K562 (cell line): Measurements from ENCODE around the gene ADORA2A. TPM values are rescaled to one million over a fixed set of nuclear protein-coding genes. Genes with fewer than 3 reads are reported as not detected.

ENCODE experiments used
- ATAC-seq: fragments of 200-7000 bp; cut with Tn5 transposase; 3 replicates; pipeline ENCODE4 v1.9.1; 2020; ENCODE audit warnings: moderate library complexity
- BruUV-seq: library from RNA; stranded (reverse); fragments of 400-500 nt; replicated peaks from 2 replicates; lab custom pipeline; 2021; lab: Mats Ljungman, UMichigan
- CTCF ChIA-PET: fragments of 300-600 bp; formaldehyde crosslinking; extraction: SDS; loops from one replicate; lab custom pipeline; 2021; ENCODE audit warnings: low intra/inter-chr PET ratio; lab: Yijun Ruan, JAX
- POLR2A ChIA-PET: fragments of 300-600, 350-650 bp; sonication (Branson Sonifier 250); formaldehyde crosslinking; extraction: SDS; loops from one replicate; lab custom pipeline; 2021; ENCODE audit warnings: antibody characterized with exemption, inconsistent platforms; lab: Yijun Ruan, JAX
- DNase-seq, 4 experiments: peaks; one replicate each; pipeline versions ENCODE4 v3.0.0 to v3.0.0-alpha.2; 2011 to 2018; ENCODE audit warnings: low spot score in 3 of 4, mixed read lengths in 3 of 4; ENCODE audit errors: extremely low read depth in 1 of 4
- FAIRE-seq: peaks from 2 replicates; lab custom pipeline; 2011; peaks lifted over from hg19 to GRCh38; lab: Jason Lieb, UNC
- H2AFZ ChIP-seq: 2 replicates; pipeline ENCODE4 v1.6.0; 2011; ENCODE audit warnings: low read depth, low read length, control low read depth, inconsistent platforms
- H3K27ac ChIP-seq: fragments of 200-600 bp; 3 replicates; pipeline ENCODE4 v1.8.0; 2011; ENCODE audit warnings: low read depth, mild to moderate bottlenecking, control low read depth, inconsistent platforms, low read length, moderate library complexity, mixed read lengths; ENCODE audit errors: extremely low read depth
- H3K27me3 ChIP-seq, 2 experiments: fragments of 300-600 bp in 1 of 2; 2 replicates in 1 of 2; 3 replicates in 1 of 2; pipeline versions ENCODE4 v1.6.0 to v1.8.0; 2011; ENCODE audit warnings: inconsistent platforms in 2 of 2, low read length in 2 of 2, mild to moderate bottlenecking in 1 of 2, mixed read lengths in 1 of 2, moderate library complexity in 1 of 2; ENCODE audit not compliant: control insufficient read depth in 2 of 2, insufficient read depth in 2 of 2
- H3K36me3 ChIP-seq: fragments of 300-600 bp; 3 replicates; pipeline ENCODE4 v1.8.0; 2011; ENCODE audit warnings: mild to moderate bottlenecking, low read length, inconsistent platforms; ENCODE audit not compliant: control insufficient read depth, insufficient read depth
- H3K4me1 ChIP-seq, 2 experiments: fragments of 200-600 bp in 1 of 2; replicated peaks in 1 of 2; 2 replicates in 1 of 2; 3 replicates in 1 of 2; pipeline versions ENCODE4 v1.5.1 to v1.8.0; 2011; ENCODE audit warnings: inconsistent platforms in 2 of 2, low read length in 2 of 2, mild to moderate bottlenecking in 1 of 2, mixed read lengths in 1 of 2, moderate library complexity in 1 of 2; ENCODE audit not compliant: control insufficient read depth in 2 of 2, insufficient read depth in 2 of 2
- H3K4me2 ChIP-seq: 2 replicates; pipeline ENCODE4 v1.6.1; 2011; ENCODE audit warnings: low read length, control low read depth, inconsistent platforms, mixed read lengths; ENCODE audit not compliant: insufficient read depth
- H3K4me3 ChIP-seq: fragments of 200-600 bp; sonication (generic), shearing (Covaris generic); 2 replicates; pipeline ENCODE4 v1.5.1; 2016; ENCODE audit warnings: control low read depth, inconsistent platforms
- H3K79me2 ChIP-seq: fragments of 200-600 bp; 3 replicates; pipeline ENCODE4 v1.8.0; 2011; ENCODE audit warnings: low read length, inconsistent platforms; ENCODE audit not compliant: control insufficient read depth, insufficient read depth
- H3K9ac ChIP-seq, 2 experiments: 2 replicates each; pipeline versions ENCODE4 v1.6.0 to v1.6.1; 2011; ENCODE audit warnings: low read depth in 2 of 2, low read length in 2 of 2, control low read depth in 1 of 2, inconsistent platforms in 1 of 2, mild to moderate bottlenecking in 1 of 2, mixed read lengths in 1 of 2; ENCODE audit not compliant: insufficient read depth in 1 of 2
- H3K9me1 ChIP-seq: one replicate; pipeline ENCODE4 v1.6.0; 2011; ENCODE audit warnings: inconsistent platforms, mild to moderate bottlenecking, low read length, moderate library complexity; ENCODE audit not compliant: control insufficient read depth, insufficient read depth
- H3K9me3 ChIP-seq: replicated peaks from 2 replicates; pipeline ENCODE4 v1.5.1; 2011; ENCODE audit warnings: low read depth, low read length, inconsistent platforms; ENCODE audit not compliant: control insufficient read depth, insufficient read depth
- H4K20me1 ChIP-seq: replicated peaks from 2 replicates; pipeline ENCODE4 v1.6.1; 2011; ENCODE audit warnings: low read length, inconsistent platforms, mixed read lengths; ENCODE audit not compliant: control insufficient read depth, insufficient read depth
- CTBP1 ChIP-seq: fragments of 450-650 bp; IDR thresholded peaks from 2 replicates; pipeline ENCODE4 v1.6.1; 2016; ENCODE audit warnings: borderline replicate concordance
- ESRRA ChIP-seq: fragments of 450-650 bp; IDR thresholded peaks from 2 replicates; pipeline ENCODE4 v1.6.1; 2014; ENCODE audit warnings: low read depth, mild to moderate bottlenecking, moderate library complexity, borderline replicate concordance
- RAD21 ChIP-seq, 2 experiments: fragments of 250-450 bp in 1 of 2; fragments of 450-650 bp in 1 of 2; sonication (Bioruptor Pico) in 1 of 2; formaldehyde crosslinking in 1 of 2; IDR thresholded peaks in 1 of 2; conservative IDR thresholded peaks in 1 of 2; 2 replicates each; pipeline versions ENCODE4 v1.4.0 to v1.8.0; 2020 to 2022; ENCODE audit warnings: mild to moderate bottlenecking in 2 of 2, moderate library complexity in 1 of 2
- SMC3 ChIP-seq: conservative IDR thresholded peaks from 2 replicates; pipeline ENCODE4 v1.6.1; 2011; ENCODE audit warnings: low read depth, low read length, improper control_type of control experiment; ENCODE audit not compliant: insufficient read depth
- ZNF764 ChIP-seq: fragments of 250-450 bp; sonication (Bioruptor Pico); IDR thresholded peaks from 2 replicates; pipeline ENCODE4 v1.4.0; 2020; ENCODE audit warnings: low read depth, mild to moderate bottlenecking, moderate library complexity
- WGBS: fragments of 100-300 bp; shearing (Covaris generic); methylation state at CpG from one replicate; pipeline ENCODE4 v1.1.6; 2016; ENCODE audit warnings: low coverage, mixed read lengths; ENCODE audit not compliant: insufficient coverage; ENCODE audit errors: missing lambda C conversion rate; 5-methylcytosine and 5-hydroxymethylcytosine counted together
- in situ Hi-C: fragments of 300-500 bp; cut with MboI; formaldehyde crosslinking; loops from 4 replicates; pipeline ENCODE4 v1.15.0; 2018; ENCODE audit warnings: inconsistent platforms, mixed read lengths
- intact Hi-C: fragments of 100-400 bp; cut with micrococcal nuclease; formaldehyde crosslinking; loops from 2 replicates; pipeline ENCODE4 v1.14.2; 2022
- polyA plus RNA-seq, 8 experiments: library from polyadenylated mRNA; depleted of rRNA in 4 of 8; stranded (reverse) in 5 of 8; unstranded in 3 of 8; fragments of >200 nt; fragmentation: Nextera tagmentation in 2 of 8; fragmentation: Illumina TruSeq in 1 of 8; extraction: Ambion mirVana in 2 of 8; extraction: Trizol in 1 of 8; gene quantifications; 2 replicates each; pipeline versions ENCODE4 v1.2.1 to v1.2.3, GENCODE V29; 2011 to 2014; ENCODE audit warnings: inconsistent platforms in 1 of 8, missing spikeins in 1 of 8
- total RNA-seq, 7 experiments: library from RNA; depleted of rRNA in 6 of 7; stranded (reverse); fragments of >200 nt in 6 of 7; fragmentation: Illumina TruSeq in 2 of 7; extraction: Trizol in 2 of 7; gene quantifications; 2 replicates each; pipeline versions ENCODE4 v1.2.1 to v1.2.3, GENCODE V29; 2011 to 2021; ENCODE audit warnings: low replicate concordance in 1 of 7
- TF ChIP-seq, protein P1 (sequence below), 2 experiments: fragments of 450-650 bp; formaldehyde crosslinking in 1 of 2; IDR thresholded peaks; 2 replicates each; pipeline versions ENCODE4 v1.4.0 to v1.6.1; 2014 to 2020; ENCODE audit warnings: mild to moderate bottlenecking in 2 of 2, borderline replicate concordance in 1 of 2, low read depth in 1 of 2
- TF ChIP-seq, protein P2 (sequence below), 3 experiments: IDR thresholded peaks in 2 of 3; conservative IDR thresholded peaks in 1 of 3; 2 replicates each; pipeline ENCODE4 v1.5.1; 2011 to 2012; ENCODE audit warnings: low read length in 3 of 3, mild to moderate bottlenecking in 3 of 3, control low read depth in 2 of 3, improper control_type of control experiment in 1 of 3, inconsistent platforms in 1 of 3, low read depth in 1 of 3, mixed read lengths in 1 of 3, moderate library complexity in 1 of 3; ENCODE audit not compliant: insufficient read depth in 2 of 3
- TF ChIP-seq, protein P3 (sequence below): fragments of 450-650 bp; conservative IDR thresholded peaks from 2 replicates; pipeline ENCODE4 v1.6.1; 2016; ENCODE audit warnings: missing genetic modification characterization, low read depth, mild to moderate bottlenecking, control low read depth, missing compliant biosample characterization

Gene ADORA2A
- total and polyA plus RNA-seq, 9 of the 15 experiments (the other 6 are each of a cell fraction or from before 2014, with no cell fraction given): 0.15 to 2.1 (median 0.66) TPM; not detected in 2

GRCh38 chr22:24421428-24421931 lies 5.9 kb upstream of the ADORA2A start:
- H3K4me3 ChIP-seq: no peak overlapping the region
- H3K9me3 ChIP-seq: no peaks in the 10 kb centered on the region
- peaks cover 14% of the 10 kb centered on the region for H4K20me1 ChIP-seq
- FAIRE-seq: peak; percentile 44
- peaks cover 0 to 27% of the 10 kb centered on the region in 2 experiments; a peak in 2 of 5 replicates for H3K4me1 ChIP-seq
- TF ChIP-seq, protein P1, sequence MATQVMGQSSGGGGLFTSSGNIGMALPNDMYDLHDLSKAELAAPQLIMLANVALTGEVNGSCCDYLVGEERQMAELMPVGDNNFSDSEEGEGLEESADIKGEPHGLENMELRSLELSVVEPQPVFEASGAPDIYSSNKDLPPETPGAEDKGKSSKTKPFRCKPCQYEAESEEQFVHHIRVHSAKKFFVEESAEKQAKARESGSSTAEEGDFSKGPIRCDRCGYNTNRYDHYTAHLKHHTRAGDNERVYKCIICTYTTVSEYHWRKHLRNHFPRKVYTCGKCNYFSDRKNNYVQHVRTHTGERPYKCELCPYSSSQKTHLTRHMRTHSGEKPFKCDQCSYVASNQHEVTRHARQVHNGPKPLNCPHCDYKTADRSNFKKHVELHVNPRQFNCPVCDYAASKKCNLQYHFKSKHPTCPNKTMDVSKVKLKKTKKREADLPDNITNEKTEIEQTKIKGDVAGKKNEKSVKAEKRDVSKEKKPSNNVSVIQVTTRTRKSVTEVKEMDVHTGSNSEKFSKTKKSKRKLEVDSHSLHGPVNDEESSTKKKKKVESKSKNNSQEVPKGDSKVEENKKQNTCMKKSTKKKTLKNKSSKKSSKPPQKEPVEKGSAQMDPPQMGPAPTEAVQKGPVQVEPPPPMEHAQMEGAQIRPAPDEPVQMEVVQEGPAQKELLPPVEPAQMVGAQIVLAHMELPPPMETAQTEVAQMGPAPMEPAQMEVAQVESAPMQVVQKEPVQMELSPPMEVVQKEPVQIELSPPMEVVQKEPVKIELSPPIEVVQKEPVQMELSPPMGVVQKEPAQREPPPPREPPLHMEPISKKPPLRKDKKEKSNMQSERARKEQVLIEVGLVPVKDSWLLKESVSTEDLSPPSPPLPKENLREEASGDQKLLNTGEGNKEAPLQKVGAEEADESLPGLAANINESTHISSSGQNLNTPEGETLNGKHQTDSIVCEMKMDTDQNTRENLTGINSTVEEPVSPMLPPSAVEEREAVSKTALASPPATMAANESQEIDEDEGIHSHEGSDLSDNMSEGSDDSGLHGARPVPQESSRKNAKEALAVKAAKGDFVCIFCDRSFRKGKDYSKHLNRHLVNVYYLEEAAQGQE (IDR thresholded peaks at IDR 0.05; ENCODE audit: borderline replicate concordance): peak; percentile 48; the same call in 1 of the 2 replicates
- TF ChIP-seq, protein P1 (CRISPR knock-in tag; IDR thresholded peaks at IDR 0.05; ENCODE audit: low read depth): no peak
- 0 out of 2 replicates have a peak, but pooled peaks have one; percentile 9 for TF ChIP-seq SMC3
- TF ChIP-seq, protein P2, sequence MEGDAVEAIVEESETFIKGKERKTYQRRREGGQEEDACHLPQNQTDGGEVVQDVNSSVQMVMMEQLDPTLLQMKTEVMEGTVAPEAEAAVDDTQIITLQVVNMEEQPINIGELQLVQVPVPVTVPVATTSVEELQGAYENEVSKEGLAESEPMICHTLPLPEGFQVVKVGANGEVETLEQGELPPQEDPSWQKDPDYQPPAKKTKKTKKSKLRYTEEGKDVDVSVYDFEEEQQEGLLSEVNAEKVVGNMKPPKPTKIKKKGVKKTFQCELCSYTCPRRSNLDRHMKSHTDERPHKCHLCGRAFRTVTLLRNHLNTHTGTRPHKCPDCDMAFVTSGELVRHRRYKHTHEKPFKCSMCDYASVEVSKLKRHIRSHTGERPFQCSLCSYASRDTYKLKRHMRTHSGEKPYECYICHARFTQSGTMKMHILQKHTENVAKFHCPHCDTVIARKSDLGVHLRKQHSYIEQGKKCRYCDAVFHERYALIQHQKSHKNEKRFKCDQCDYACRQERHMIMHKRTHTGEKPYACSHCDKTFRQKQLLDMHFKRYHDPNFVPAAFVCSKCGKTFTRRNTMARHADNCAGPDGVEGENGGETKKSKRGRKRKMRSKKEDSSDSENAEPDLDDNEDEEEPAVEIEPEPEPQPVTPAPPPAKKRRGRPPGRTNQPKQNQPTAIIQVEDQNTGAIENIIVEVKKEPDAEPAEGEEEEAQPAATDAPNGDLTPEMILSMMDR (IDR thresholded peaks at IDR 0.05 in 2 of 3, conservative IDR thresholded peaks at IDR 0.05 in 1 of 3; ENCODE audit: insufficient read depth in 2 of 3, low read depth in 1 of 3, low read length in 3 of 3): peak; percentile 56 to 65 (median 59)
- TF ChIP-seq RAD21 (CRISPR knock-in tag; conservative IDR thresholded peaks at IDR 0.05 in 1 of 2, IDR thresholded peaks at IDR 0.05 in 1 of 2): peak; percentile 48 to 74; a peak in 3 of 4 replicates
- 0 out of 2 replicates have a peak, but pooled peaks have one; percentile 16 for TF ChIP-seq ESRRA
- TF ChIP-seq, protein P3, sequence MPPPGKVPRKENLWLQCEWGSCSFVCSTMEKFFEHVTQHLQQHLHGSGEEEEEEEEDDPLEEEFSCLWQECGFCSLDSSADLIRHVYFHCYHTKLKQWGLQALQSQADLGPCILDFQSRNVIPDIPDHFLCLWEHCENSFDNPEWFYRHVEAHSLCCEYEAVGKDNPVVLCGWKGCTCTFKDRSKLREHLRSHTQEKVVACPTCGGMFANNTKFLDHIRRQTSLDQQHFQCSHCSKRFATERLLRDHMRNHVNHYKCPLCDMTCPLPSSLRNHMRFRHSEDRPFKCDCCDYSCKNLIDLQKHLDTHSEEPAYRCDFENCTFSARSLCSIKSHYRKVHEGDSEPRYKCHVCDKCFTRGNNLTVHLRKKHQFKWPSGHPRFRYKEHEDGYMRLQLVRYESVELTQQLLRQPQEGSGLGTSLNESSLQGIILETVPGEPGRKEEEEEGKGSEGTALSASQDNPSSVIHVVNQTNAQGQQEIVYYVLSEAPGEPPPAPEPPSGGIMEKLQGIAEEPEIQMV: no peak
- TF ChIP-seq CTBP1: 0 out of 2 replicates have a peak, but pooled peaks have one; percentile 19
- TF ChIP-seq ZNF764 (CRISPR knock-in tag): no peak
- TF ChIP-seq, all 486 proteins: peak for 6
- Histone ChIP-seq H3K4me2 (no peak overlapping the region), H3K27ac (no peak overlapping the region), H3K79me2 (no peaks in the 10 kb centered on the region), H3K9ac (no peak overlapping the region), H2AFZ (no peak overlapping the region), H3K9me1 (no peaks in the 10 kb centered on the region), H3K27me3 (peaks cover under 1 to 17% of the 10 kb centered on the region in 2 experiments; a peak in 4 of 5 replicates), H3K36me3 (no peaks in the 10 kb centered on the region)
- ChIA-PET CTCF (interaction anchor here (0.6 to 3.0 kb wide), 5 partner anchors 81 to 354 kb away, joined by 3 to 16 read pairs (median 3); no protein-coding TSS in a partner anchor), POLR2A (interaction anchor here (1.0 kb wide), 1 partner anchor 45 kb away, joined by 3 read pairs; no protein-coding TSS in a partner anchor)
- intact Hi-C loops (loop anchor here (5.0 kb wide), 2 partner anchors 66 to 81 kb away; no protein-coding TSS in a partner anchor), in situ Hi-C loops (no loop called here)
- ATAC-seq: peak; percentile 69
- no TSS peak for BruUV-seq
- WGBS: 0% methylated on average over 2 of the region's 9 CpGs
- peak; percentile 44 to 60 (median 46) for DNase-seq
